NT2/D1 (cell line): ENCODE data around the gene GLIS1.

Source experiments
- DNase-seq: peaks from one replicate; pipeline ENCODE4 v3.0.0-alpha.2; 2011; ENCODE audit warnings: low read depth, low spot score
- H3K27me3 ChIP-seq: 2 replicates; pipeline ENCODE4 v1.6.0; 2011; ENCODE audit warnings: mild to moderate bottlenecking; ENCODE audit not compliant: insufficient read length, insufficient read depth
- H3K36me3 ChIP-seq: 2 replicates; pipeline ENCODE4 v1.6.1; 2011; ENCODE audit warnings: mild to moderate bottlenecking, low read length, mixed read lengths; ENCODE audit not compliant: insufficient read depth, insufficient read length
- H3K4me1 ChIP-seq: 2 replicates; pipeline ENCODE4 v1.5.1; 2011; ENCODE audit not compliant: insufficient read depth, insufficient read length
- H3K4me3 ChIP-seq: 2 replicates; pipeline ENCODE4 v1.5.1; 2011; ENCODE audit warnings: low read depth; ENCODE audit not compliant: insufficient read length
- H3K9ac ChIP-seq: 2 replicates; pipeline ENCODE4 v1.6.0; 2011; ENCODE audit warnings: low read depth; ENCODE audit not compliant: insufficient read length
- H3K9me3 ChIP-seq: 2 replicates; pipeline ENCODE4 v1.5.1; 2011; ENCODE audit warnings: mild to moderate bottlenecking, low read length; ENCODE audit not compliant: insufficient read depth
- SUZ12 ChIP-seq: IDR thresholded peaks from 2 replicates; pipeline ENCODE4 v1.6.1; 2011; ENCODE audit not compliant: insufficient read length, insufficient read depth; ENCODE audit errors: extremely low read depth
- YY1 ChIP-seq: IDR thresholded peaks from 2 replicates; pipeline ENCODE4 v1.6.1; 2011; ENCODE audit not compliant: insufficient read length, insufficient read depth
- ZNF274 ChIP-seq: IDR thresholded peaks from 2 replicates; pipeline ENCODE4 v1.6.1; 2011; ENCODE audit warnings: mild to moderate bottlenecking, low read depth, low read length

Gene GLIS1

DNA sequence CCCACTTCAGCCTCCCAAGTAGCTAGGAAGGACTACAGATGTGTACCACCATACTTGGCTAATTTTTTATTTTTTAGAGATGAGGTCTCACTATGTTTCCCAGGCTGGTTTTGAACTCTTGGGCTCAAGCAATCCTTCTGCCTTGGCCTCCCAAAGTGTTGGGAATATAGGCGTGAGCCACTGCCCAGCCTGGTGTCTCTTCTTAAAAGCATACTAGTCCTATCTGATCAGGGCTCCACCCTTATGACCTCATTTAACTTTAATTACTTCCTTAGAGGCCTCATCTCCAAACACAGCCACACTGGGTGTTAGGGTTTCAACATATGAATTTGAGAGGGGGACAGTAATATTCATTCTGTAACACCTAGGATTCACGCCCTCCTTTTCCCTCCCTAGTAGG is 130.9 kb downstream of the GLIS1 start:
- Histone ChIP-seq H3K9ac (no peak overlapping the region), H3K36me3 (no peaks in the 10 kb centered on the region), H3K9me3 (peaks cover 27% of the 10 kb centered on the region), H3K4me1 (peaks cover 8% of the 10 kb centered on the region), H3K27me3 (peaks cover 9% of the 10 kb centered on the region), H3K4me3 (no peak overlapping the region)
- DNase-seq, result no peak
- TF ChIP-seq YY1 (no peak), ZNF274 (no peak), SUZ12 (no peak)

DNA sequence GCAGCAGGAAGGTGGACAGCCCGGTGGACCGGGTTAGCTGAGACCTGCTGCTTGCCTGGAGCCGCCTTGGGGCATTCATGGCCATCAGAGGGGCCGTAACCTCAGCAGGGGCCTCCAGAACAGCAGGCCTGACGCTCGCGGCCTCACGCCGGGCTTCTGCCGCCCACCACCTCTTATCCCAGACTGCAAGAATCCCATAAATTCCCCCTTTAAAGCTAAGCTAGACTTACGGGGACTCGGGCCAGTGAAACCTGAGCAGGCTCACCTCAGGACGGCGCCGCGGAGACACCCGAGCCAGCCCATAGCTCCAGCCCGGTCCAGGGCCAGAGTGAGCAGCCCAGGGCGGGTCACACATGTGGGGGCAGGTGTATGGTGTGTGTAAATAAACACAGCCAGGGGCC is 132.3 kb downstream of the GLIS1 start:
- peaks cover 24% of the 10 kb centered on the region for H3K9me3 ChIP-seq
- no peak overlapping the region for H3K4me3 ChIP-seq
- H3K27me3 ChIP-seq, result peaks cover 9% of the 10 kb centered on the region
- peak overlapping the region; percentile 45 for H3K9ac ChIP-seq
- TF ChIP-seq ZNF274, result no peak
- TF ChIP-seq SUZ12, result no peak
- TF ChIP-seq YY1, result no peak
- H3K36me3 ChIP-seq, result no peaks in the 10 kb centered on the region
- peaks cover 8% of the 10 kb centered on the region for H3K4me1 ChIP-seq
- DNase-seq, result no peak

DNA sequence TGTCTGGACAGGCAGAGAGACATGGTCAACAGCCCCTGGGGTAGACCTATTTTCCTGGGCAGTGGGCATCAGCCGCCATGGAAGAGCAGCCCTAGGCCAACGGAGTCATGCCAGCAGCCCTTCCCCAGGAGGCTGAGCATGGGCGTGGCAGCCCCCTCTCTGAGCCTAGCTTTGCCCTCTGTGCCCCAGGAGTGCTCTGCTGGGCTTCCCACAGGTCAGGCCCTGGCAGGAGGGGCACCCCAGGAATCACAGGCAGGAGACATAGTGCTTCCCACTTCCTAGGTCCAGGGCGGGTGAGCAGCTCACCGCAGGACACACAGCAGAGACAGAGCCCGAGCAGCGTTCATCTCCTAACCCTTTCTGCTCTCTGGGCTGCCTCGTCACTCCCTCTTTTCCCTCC is 132.8 kb downstream of the GLIS1 start:
- H3K36me3 ChIP-seq, result no peaks in the 10 kb centered on the region
- H3K9ac ChIP-seq, result peak overlapping the region; percentile 45
- TF ChIP-seq YY1, result no peak
- TF ChIP-seq SUZ12, result no peak
- TF ChIP-seq ZNF274, result no peak
- H3K4me3 ChIP-seq, result no peak overlapping the region
- peaks cover 9% of the 10 kb centered on the region for H3K27me3 ChIP-seq
- peaks cover 8% of the 10 kb centered on the region for H3K4me1 ChIP-seq
- DNase-seq, result no peak
- H3K9me3 ChIP-seq, result peaks cover 19% of the 10 kb centered on the region

DNA sequence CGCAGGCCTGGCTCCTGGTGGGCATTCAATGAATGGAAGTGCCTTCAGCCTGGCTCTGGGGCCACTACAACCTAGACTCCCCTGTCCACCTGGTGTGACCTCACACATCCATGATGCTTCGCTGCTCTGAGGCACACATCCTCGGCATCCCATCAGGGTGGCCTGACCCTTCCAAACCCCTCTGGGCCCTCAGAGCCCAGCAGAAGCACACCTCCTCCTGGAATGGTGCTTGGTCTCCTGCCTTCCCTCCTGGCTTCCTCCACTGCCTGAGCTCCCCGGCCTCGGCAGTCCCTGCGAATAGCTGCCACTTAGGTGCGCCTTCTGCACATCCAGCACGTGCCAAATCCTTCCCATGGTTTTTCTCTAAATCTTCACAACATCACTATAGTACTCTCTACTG is 133.8 kb downstream of the GLIS1 start:
- Histone ChIP-seq H3K4me3 (no peak overlapping the region), H3K36me3 (no peaks in the 10 kb centered on the region), H3K27me3 (peaks cover 9% of the 10 kb centered on the region), H3K9ac (no peak overlapping the region), H3K9me3 (peaks cover 9% of the 10 kb centered on the region), H3K4me1 (peaks cover 8% of the 10 kb centered on the region)
- DNase-seq, result no peak
- no peak for TF ChIP-seq YY1
- no peak for TF ChIP-seq ZNF274
- TF ChIP-seq SUZ12, result no peak

DNA sequence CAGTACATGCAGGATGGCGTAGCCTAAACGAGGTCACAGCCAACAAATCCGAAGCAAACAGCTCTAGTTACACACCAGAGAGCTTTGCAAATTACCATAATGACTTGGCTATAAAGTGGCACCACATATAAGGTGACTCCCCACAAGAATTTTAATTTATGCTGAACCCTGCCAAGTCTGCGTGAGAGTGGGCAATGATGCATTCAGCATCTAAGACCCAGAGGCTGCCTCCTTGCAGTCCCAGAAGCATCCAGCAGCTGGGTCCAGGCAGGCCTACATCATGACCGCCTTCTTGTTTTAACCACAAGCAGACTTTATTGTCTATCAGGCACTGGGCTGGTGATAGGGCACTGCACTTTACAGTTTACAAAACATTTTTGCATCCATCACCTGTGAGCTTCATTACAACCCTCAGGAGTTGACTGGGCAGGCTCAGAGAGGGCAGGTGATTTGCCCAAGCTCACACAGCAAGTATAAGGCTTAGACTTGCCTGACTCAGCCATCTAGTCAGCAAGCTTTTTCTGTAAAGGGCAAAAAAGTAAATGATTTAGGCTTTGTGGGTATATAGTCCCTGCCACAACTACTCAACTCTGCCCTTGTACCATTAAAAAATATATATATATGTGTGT is 134.6 kb downstream of the GLIS1 start:
- Histone ChIP-seq H3K27me3 (peaks cover 9% of the 10 kb centered on the region), H3K4me1 (peaks cover 8% of the 10 kb centered on the region), H3K4me3 (no peak overlapping the region), H3K9me3 (peaks cover 1% of the 10 kb centered on the region; the same call in 1 of the 2 replicates), H3K9ac (no peak overlapping the region), H3K36me3 (no peaks in the 10 kb centered on the region)
- TF ChIP-seq SUZ12 (no peak), YY1 (no peak), ZNF274 (no peak)
- no peak for DNase-seq

DNA sequence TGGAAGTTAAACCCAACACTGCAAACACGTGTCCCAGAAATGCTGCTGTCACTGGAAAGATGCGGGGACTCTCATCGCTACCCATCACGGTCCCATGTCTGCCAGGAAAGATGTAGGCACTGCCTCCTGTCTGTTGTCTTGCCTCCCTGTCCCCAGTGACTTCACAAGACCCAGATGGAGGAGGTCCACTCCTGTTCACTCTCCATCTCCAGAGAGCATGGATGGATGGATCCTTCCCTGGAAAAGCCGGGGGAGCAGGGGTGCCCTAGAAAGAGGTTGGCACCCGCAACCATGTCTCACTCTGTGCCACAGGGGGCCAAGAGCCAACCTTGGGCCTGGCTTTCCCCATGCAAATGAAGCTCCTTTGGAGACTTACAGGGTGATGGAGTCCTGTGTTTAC is 135.5 kb downstream of the GLIS1 start:
- peaks cover 9% of the 10 kb centered on the region for H3K27me3 ChIP-seq
- no peak overlapping the region for H3K4me3 ChIP-seq
- no peak for TF ChIP-seq YY1
- TF ChIP-seq SUZ12, result no peak
- no peak for TF ChIP-seq ZNF274
- DNase-seq, result no peak
- no peaks in the 10 kb centered on the region for H3K9me3 ChIP-seq
- no peak overlapping the region for H3K9ac ChIP-seq
- H3K4me1 ChIP-seq, result peaks cover 8% of the 10 kb centered on the region
- H3K36me3 ChIP-seq, result no peaks in the 10 kb centered on the region

DNA sequence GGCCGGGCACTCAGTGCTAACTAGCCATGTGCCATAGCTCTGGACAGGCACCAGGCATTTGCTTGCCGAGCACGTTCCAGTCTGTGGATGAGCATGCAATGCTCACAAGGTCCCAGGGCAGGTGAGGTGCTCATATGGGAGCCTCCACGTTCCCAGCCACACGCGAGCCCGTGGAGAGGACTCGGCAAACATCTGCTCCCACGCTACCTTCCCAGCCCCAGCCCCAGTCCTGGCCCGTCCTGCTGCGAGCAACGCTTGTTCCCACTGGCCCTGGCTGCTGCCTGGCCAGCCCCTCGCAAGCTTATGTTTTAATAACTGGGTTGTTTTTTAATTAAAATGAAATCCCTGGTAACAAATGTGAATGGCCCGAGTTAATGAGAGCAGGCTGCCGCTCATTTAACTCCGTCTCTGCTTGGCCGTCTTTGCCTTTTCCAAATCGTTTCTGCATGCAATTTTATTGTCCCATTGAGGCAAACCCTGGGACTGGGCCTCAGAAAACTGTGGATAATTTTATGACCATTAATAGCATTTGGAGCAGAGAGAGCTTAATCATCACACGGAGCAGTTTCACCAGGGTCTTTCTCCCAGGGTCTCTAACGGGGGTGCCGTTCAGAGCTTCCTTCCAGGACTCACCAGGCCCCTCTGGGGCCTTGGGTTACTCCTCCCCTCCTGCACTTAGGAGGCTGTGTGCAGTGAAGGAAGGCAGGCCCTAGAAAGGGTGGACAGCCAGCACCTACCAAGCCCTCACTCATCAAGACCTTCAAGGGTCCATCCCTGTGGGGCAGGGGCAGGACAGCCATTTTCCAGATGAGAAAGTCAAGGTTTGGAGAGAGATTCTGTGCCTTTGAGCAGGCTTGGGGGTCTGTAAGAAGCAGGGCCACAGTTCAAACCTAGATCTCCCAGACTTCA is 136.8 kb downstream of the GLIS1 start:
- H3K9ac ChIP-seq, result no peak overlapping the region
- H3K27me3 ChIP-seq, result peaks cover 6% of the 10 kb centered on the region
- H3K9me3 ChIP-seq, result no peaks in the 10 kb centered on the region
- no peak overlapping the region for H3K4me3 ChIP-seq
- TF ChIP-seq SUZ12, result no peak
- no peak for TF ChIP-seq YY1
- no peak for TF ChIP-seq ZNF274
- DNase-seq, result no peak
- peaks cover 8% of the 10 kb centered on the region for H3K4me1 ChIP-seq
- H3K36me3 ChIP-seq, result no peaks in the 10 kb centered on the region
